Heart right ventricle (tissue), 16 donors: ENCODE data around the gene MED26. TPM values are rescaled to one million over a fixed set of nuclear protein-coding genes. Genes with fewer than 3 reads are reported as not detected.

Experiments used
- ATAC-seq, 8 donors: fragments of 200-7000 bp; cut with Tn5 transposase; one replicate each; pipeline ENCODE4 v1.9.1; 2020; ENCODE audit warnings: mild to moderate bottlenecking in 8 of 8, moderate library complexity in 8 of 8, moderate number of reproducible peaks in 1 of 8
- DNase-seq, 2 donors: peaks; one replicate each; pipeline ENCODE4 v3.0.0-alpha.2; 2020
- H3K27ac ChIP-seq, 10 donors: fragments of 200-600 bp; sonication (generic) in 2 of 10; one replicate each; pipeline versions ENCODE4 v1.5.0 to v1.8.0; 2020 to 2022; ENCODE audit warnings: mild to moderate bottlenecking in 3 of 10
- H3K27me3 ChIP-seq, 7 donors: fragments of 200-600 bp; one replicate each; pipeline ENCODE4 v1.8.0; 2021 to 2022; ENCODE audit warnings: mild to moderate bottlenecking in 2 of 7
- H3K36me3 ChIP-seq, 9 donors: fragments of 200-600 bp; sonication (generic) in 1 of 9; one replicate each; pipeline versions ENCODE4 v1.5.0 to v1.8.0; 2020 to 2022; ENCODE audit warnings: mild to moderate bottlenecking in 2 of 9
- H3K4me1 ChIP-seq, 9 donors: fragments of 200-600 bp; sonication (generic) in 1 of 9; one replicate each; pipeline versions ENCODE4 v1.5.0 to v1.8.0; 2020 to 2022; ENCODE audit warnings: mild to moderate bottlenecking in 4 of 9
- H3K4me3 ChIP-seq, 10 donors: fragments of 200-600 bp; sonication (generic) in 2 of 10; one replicate each; pipeline versions ENCODE4 v1.5.0 to v1.8.0; 2020 to 2022; ENCODE audit warnings: mild to moderate bottlenecking in 7 of 10, moderate library complexity in 2 of 10
- H3K9me3 ChIP-seq, 11 donors: fragments of 200-600 bp in 10 of 11; sonication (generic) in 2 of 11; one replicate each; pipeline versions ENCODE4 v1.5.0 to v1.8.0; 2013 to 2022; ENCODE audit warnings: mild to moderate bottlenecking in 2 of 11, control low read depth in 1 of 11, moderate library complexity in 1 of 11
- CTCF ChIP-seq, 9 donors: fragments of 200-600 bp; sonication (generic) in 2 of 9; IDR thresholded peaks; one replicate each; pipeline versions ENCODE4 v1.5.0 to v1.8.0; 2021 to 2022; ENCODE audit warnings: antibody characterized with exemption in 9 of 9, mild to moderate bottlenecking in 5 of 9, moderate library complexity in 1 of 9
- WGBS, 2 donors: extraction: QIAGEN DNeasy Blood & Tissue Kit; methylation state at CpG; one replicate each; pipeline ENCODE4 v1.1.7; 2013; ENCODE audit warnings: inconsistent platforms in 1 of 2; 5-methylcytosine and 5-hydroxymethylcytosine counted together
- intact Hi-C, 10 donors: fragments of 100-400 bp; cut with DNase I; formaldehyde crosslinking; loops; one replicate each; pipeline versions ENCODE4 v1.11.1 to v1.14.2; 2022
- polyA plus RNA-seq, 2 donors: library from polyadenylated mRNA; stranded (reverse); fragments of 200-250 nt; gene quantifications; one replicate each; pipeline ENCODE4 v1.2.3, GENCODE V29; 2013
- total RNA-seq, 10 donors: library from RNA; stranded (reverse); fragmentation: NEBNext Ultra II Directional in 3 of 10; extraction: Animal tissue kit (Norgen Biotek cat#: 25700) in 3 of 10; gene quantifications; one replicate each; pipeline versions ENCODE4 v1.2.1 to v1.2.4, GENCODE V29; 2021 to 2023
- donor health status: Arrhythmogenic right ventricular cardiomyopathy.
- donor health status: ischemic (EF 13 %, LVEDD 7.1; RV severe dilation, severe dysfunction).
- donor health status: healthy with polysubstance abuse.
- donor health status: DM: no; HTN: yes; CAD: no.
- donor health status: DM: no; HTN: no; CAD: no.
- donor health status: ischemic (EF 25% LVEDD 6.9; RV normal size, moderate dysfunction).
- donor health status: ischemic (EF 25% LVEDD 5.7; RV mildly dilated, moderate dysfunction).
- donor health status: healthy.
- donor health status: DM: yes; HTN: yes; CAD: no.
- donor health status: Ischemic cardiomyopathy.
- donor health status: ischemic (EF 35%, LVEDD 5.7; RV mildly dilated, moderate dysfunction).
- donor health status: nonischemic (EF 11% LVEDD 7.7; RV severe dilation, severe dysfunction).
- donor health status: DM: yes; HTN: yes; CAD: no.
- donor health status: PGD.
- donor health status: ischemic (EF 29% LVEDD 5.4; RV normal size, mild dysfunction).
- donor health status: nonischemic (EF 23%, LVEDD 6.1; RV moderate dilation, normal function).

Gene MED26
- total and polyA plus RNA-seq, 12 donors, result 3.3 to 6.9 (median 4.6) TPM

DNA sequence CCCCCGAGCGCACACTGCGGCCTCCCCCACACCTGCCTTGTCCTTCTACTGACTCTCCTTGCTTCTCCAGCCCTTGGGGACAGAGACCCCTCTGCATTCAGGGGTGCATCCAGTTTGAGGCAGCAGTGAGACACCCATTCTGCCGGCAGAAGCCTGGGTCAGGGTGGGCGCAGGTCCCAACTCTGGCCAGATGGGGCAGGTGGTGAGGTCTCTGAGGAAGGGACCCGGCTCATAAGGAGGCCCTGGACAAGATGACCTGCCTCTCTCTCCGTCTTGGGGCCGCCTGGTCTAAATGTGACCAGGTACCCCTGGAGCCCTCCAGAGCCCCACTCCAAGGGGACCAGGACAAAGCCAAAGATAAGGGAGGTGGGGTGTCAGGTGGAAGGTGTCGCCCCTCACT, 91.9 kb downstream of the MED26 start:
- Histone ChIP-seq H3K4me3 (no peak overlapping the region), H3K9me3 (no peaks in the 10 kb centered on the region), H3K27me3 (no peaks in the 10 kb centered on the region), H3K36me3 (peaks cover 0 to 90% (median 41%) of the 10 kb centered on the region in 9 donors), H3K27ac (no peak overlapping the region), H3K4me1 (peaks cover 9 to 29% (median 18%) of the 10 kb centered on the region in 9 donors)
- intact Hi-C loops, result no loop called here
- DNase-seq (no peak), ATAC-seq (no peak)
- no peak for TF ChIP-seq CTCF (IDR thresholded peaks at IDR 0.05)
- WGBS, 2 donors, result 92 to 95% methylated on average over 8 to 9 of the region's 9 CpGs

GRCh38 chr19:16535381-16535780, 92.6 kb downstream of the MED26 start:
- DNase-seq, result no peak
- Histone ChIP-seq H3K36me3 (peaks cover 0 to 94% (median 48%) of the 10 kb centered on the region in 9 donors), H3K9me3 (no peaks in the 10 kb centered on the region), H3K27ac (no peak overlapping the region), H3K27me3 (no peaks in the 10 kb centered on the region), H3K4me1 (peaks cover 4 to 22% (median 10%) of the 10 kb centered on the region in 9 donors), H3K4me3 (no peak overlapping the region)
- 96 to 97% methylated on average over 18 of the region's 18 CpGs for WGBS, 2 donors
- ATAC-seq, result no peak
- no peak for TF ChIP-seq CTCF (IDR thresholded peaks at IDR 0.05)
- intact Hi-C loops, result no loop called here

GRCh38 chr19:16532440-16533234, 95.4 kb downstream of the MED26 start:
- no peak for ATAC-seq
- Histone ChIP-seq H3K36me3 (peaks cover 0 to 100% (median 74%) of the 10 kb centered on the region in 9 donors), H3K4me3 (no peak overlapping the region), H3K27ac (no peak overlapping the region), H3K27me3 (no peaks in the 10 kb centered on the region), H3K4me1 (peaks cover 0 to 3% (median 0%) of the 10 kb centered on the region in 9 donors), H3K9me3 (no peaks in the 10 kb centered on the region)
- DNase-seq, result no peak
- no peak for TF ChIP-seq CTCF (IDR thresholded peaks at IDR 0.05)
- intact Hi-C loops, result no loop called here
- 87 to 88% methylated on average over 47 of the region's 47 CpGs for WGBS, 2 donors

GRCh38 chr19:16531380-16531669, 96.7 kb downstream of the MED26 start:
- Histone ChIP-seq H3K27me3 (no peaks in the 10 kb centered on the region), H3K9me3 (no peaks in the 10 kb centered on the region), H3K4me1 (no peaks in the 10 kb centered on the region), H3K27ac (no peak overlapping the region), H3K36me3 (peaks cover 5 to 100% (median 88%) of the 10 kb centered on the region in 9 donors), H3K4me3 (no peak overlapping the region)
- no peak for TF ChIP-seq CTCF (IDR thresholded peaks at IDR 0.05)
- ATAC-seq (no peak), DNase-seq (no peak)
- 96 to 99% methylated on average over 11 to 12 of the region's 12 CpGs for WGBS, 2 donors
- intact Hi-C loops, result no loop called here
